Measurements from ENCODE around the gene CALU.
A peak's percentile ranks its signal among the peaks of the same experiment; 100 is the strongest.

The CALU gene

GRCh38 chr7:128739048-128739962 is at the start of gene CALU:
Gene CALU (plus strand): TSS chr7:128739359. CDS start chr7:128748584, 9,225 bp downstream.
- peak; percentile 97 for DNase-seq (ENCODE audit: low spot score)

- DNase-seq (ENCODE audit: low spot score), result no peak
These were observed 47.9 kb upstream of the CALU start for GRCh38 chr7:128691227-128691626.

- DNase-seq (ENCODE audit: low spot score), result no peak
These were observed 46.4 kb upstream of the CALU start for GRCh38 chr7:128692623-128693270.

- DNase-seq (ENCODE audit: low spot score), result no peak
These were observed 45.7 kb upstream of the CALU start for GRCh38 chr7:128693373-128694015.

- DNase-seq (ENCODE audit: low spot score), result no peak
These were observed 44.4 kb upstream of the CALU start for GRCh38 chr7:128694738-128695137.

- DNase-seq (ENCODE audit: low spot score), result peak; percentile 39
These were observed 41.8 kb upstream of the CALU start for GRCh38 chr7:128697302-128697905.

GRCh38 chr7:128699196-128699712 is 39.9 kb upstream of the CALU start:
- no peak for DNase-seq (ENCODE audit: low spot score)

- no peak for DNase-seq (ENCODE audit: low spot score)
These were observed 39.3 kb upstream of the CALU start for GRCh38 chr7:128699895-128700294.

GRCh38 chr7:128701062-128701785 is 37.9 kb upstream of the CALU start:
- DNase-seq (ENCODE audit: low spot score), result peak; percentile 87

GRCh38 chr7:128703609-128704241 is 35.4 kb upstream of the CALU start:
- peak; percentile 87 for DNase-seq (ENCODE audit: low spot score)

GRCh38 chr7:128705891-128706333 is 33.2 kb upstream of the CALU start:
- DNase-seq (ENCODE audit: low spot score), result peak; percentile 52

- no peak for DNase-seq (ENCODE audit: low spot score)
These were observed 31.4 kb upstream of the CALU start for GRCh38 chr7:128707752-128708151.

- no peak for DNase-seq (ENCODE audit: low spot score)
These were observed 30.9 kb upstream of the CALU start for GRCh38 chr7:128708235-128708634.

GRCh38 chr7:128708824-128709223 is 30.3 kb upstream of the CALU start:
- no peak for DNase-seq (ENCODE audit: low spot score)

GRCh38 chr7:128710481-128710880 is 28.7 kb upstream of the CALU start:
- no peak for DNase-seq (ENCODE audit: low spot score)

- DNase-seq (ENCODE audit: low spot score), result peak; percentile 93
These were observed 25.4 kb upstream of the CALU start for GRCh38 chr7:128713794-128714193.

GRCh38 chr7:128714701-128715495 is 24.3 kb upstream of the CALU start:
- DNase-seq (ENCODE audit: low spot score), result no peak

GRCh38 chr7:128718967-128719642 is 20.1 kb upstream of the CALU start:
- no peak for DNase-seq (ENCODE audit: low spot score)

- no peak for DNase-seq (ENCODE audit: low spot score)
These were observed 17.8 kb upstream of the CALU start for GRCh38 chr7:128721376-128721775.
